ENCODE results near the gene TMEM255A.

The TMEM255A gene

GRCh38 chrX:120269373-120270035 is 41.8 kb downstream of the TMEM255A start:
- TF ChIP-seq CTCF (IDR thresholded peaks at IDR 0.05; ENCODE audit: low read depth, low read length) = no peak
- H3K4me3 ChIP-seq (ENCODE audit: low read depth, low read length) = no peak overlapping the region

GRCh38 chrX:120264341-120264740 is 46.9 kb downstream of the TMEM255A start:
- no peak for TF ChIP-seq CTCF (IDR thresholded peaks at IDR 0.05; ENCODE audit: low read depth, low read length)
- H3K4me3 ChIP-seq (ENCODE audit: low read depth, low read length) = no peak overlapping the region

- H3K4me3 ChIP-seq (ENCODE audit: low read depth, low read length) = no peak overlapping the region
- TF ChIP-seq CTCF (IDR thresholded peaks at IDR 0.05; ENCODE audit: low read depth, low read length) = no peak
These were observed 48.2 kb downstream of the TMEM255A start for GRCh38 chrX:120262859-120263708.

GRCh38 chrX:120260369-120260768 is 50.9 kb downstream of the TMEM255A start:
- no peak overlapping the region for H3K4me3 ChIP-seq (ENCODE audit: low read depth, low read length)
- no peak for TF ChIP-seq CTCF (IDR thresholded peaks at IDR 0.05; ENCODE audit: low read depth, low read length)

- H3K4me3 ChIP-seq (ENCODE audit: low read depth, low read length) = no peak overlapping the region
- no peak for TF ChIP-seq CTCF (IDR thresholded peaks at IDR 0.05; ENCODE audit: low read depth, low read length)
These were observed 57.5 kb downstream of the TMEM255A start for GRCh38 chrX:120253784-120254183.

- peak overlapping the region; percentile 74 for H3K4me3 ChIP-seq (ENCODE audit: low read depth, low read length)
- no peak for TF ChIP-seq CTCF (IDR thresholded peaks at IDR 0.05; ENCODE audit: low read depth, low read length)
These were observed 59.7 kb downstream of the TMEM255A start for GRCh38 chrX:120251471-120252011.
